Measurements from ENCODE around the gene CCDC63. TPM values are rescaled to one million over a fixed set of nuclear protein-coding genes. Genes with fewer than 3 reads are reported as not detected.

CCDC63 gene
- total and polyA plus RNA-seq, 2 of the 13 experiments (the other 11 are each of a cell fraction or from before 2014, with no cell fraction given): not detected

DNA sequence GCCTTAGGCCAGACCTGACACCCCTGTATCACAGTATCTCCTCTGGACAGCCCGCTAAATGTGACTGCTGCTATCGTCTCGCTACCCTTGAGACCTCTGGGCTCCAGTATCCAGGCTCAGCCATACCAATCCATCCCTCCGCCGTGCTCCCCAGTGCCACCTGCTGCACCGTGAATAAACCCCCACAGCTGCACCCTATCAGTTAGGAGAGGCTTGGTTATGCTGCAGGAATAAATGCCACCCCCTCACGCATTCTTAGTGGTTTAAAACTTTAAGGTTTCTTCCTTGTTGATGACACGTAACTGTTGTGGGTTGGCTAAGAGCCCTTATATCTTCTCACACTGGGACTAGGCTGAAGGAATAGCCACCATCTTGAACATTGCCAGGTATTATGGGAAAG, 12.1 kb downstream of the CCDC63 start:
- peak; percentile 61 for ATAC-seq
- Histone ChIP-seq H4K20me1 (ENCODE audit: insufficient read depth, low read length) (no peaks in the 10 kb centered on the region), H3K27me3 (ENCODE audit: control insufficient read depth in 1 of 2, insufficient read depth in 2 of 2, low read length in 2 of 2) (peaks cover 0 to 14% of the 10 kb centered on the region in 2 experiments; a peak in 3 of 5 replicates), H3K9me3 (ENCODE audit: low read length) (no peaks in the 10 kb centered on the region), H3K4me2 (ENCODE audit: low read depth, low read length) (no peak overlapping the region), H3K36me3 (replicated peaks in 1 of 2; ENCODE audit: control insufficient read depth in 1 of 2, insufficient read depth in 2 of 2, low read length in 2 of 2) (no peaks in the 10 kb centered on the region), H3K9ac (ENCODE audit: insufficient read depth, low read depth, low read length) (no peak overlapping the region), H3K79me2 (ENCODE audit: insufficient read depth, low read length) (no peaks in the 10 kb centered on the region), H3K27ac (ENCODE audit: extremely low read length, insufficient read depth, low read length) (no peak overlapping the region), H3K4me1 (ENCODE audit: insufficient read depth, low read length) (no peaks in the 10 kb centered on the region), H2AFZ (ENCODE audit: low read length) (no peak overlapping the region), H3K4me3 (replicated peaks in 1 of 3; ENCODE audit: insufficient read depth in 1 of 3, low read depth in 2 of 3, low read length in 3 of 3) (no peak overlapping the region)
- peak; percentile 78 for TF ChIP-seq ZNF263 (CRISPR knock-in tag; IDR thresholded peaks at IDR 0.05)
- 0 out of 2 replicates have a peak, but pooled peaks have one; percentile 9 for TF ChIP-seq CTCF (CRISPR knock-in tag; IDR thresholded peaks at IDR 0.05)
- TF ChIP-seq ZNF569 (CRISPR knock-in tag; IDR thresholded peaks at IDR 0.05; ENCODE audit: borderline replicate concordance): no peak
- no peak for TF ChIP-seq ZBTB7B (CRISPR knock-in tag; IDR thresholded peaks at IDR 0.05)
- in situ Hi-C loops (cut with HindIII; ENCODE audit: extremely low pct_ligation_motif_present, low pct_unique_long_range_greater_than_20kb) (no loop called here), intact Hi-C loops (cut with micrococcal nuclease; ENCODE audit: unreplicated experiment) (no loop called here)
- POLR2A ChIA-PET: no interaction called here
- BruUV-seq (replicated peaks): no TSS peak
- CTCF ChIA-PET (ENCODE audit: low intra/inter-chr PET ratio, low total read pairs): no interaction called here
- WGBS (ENCODE audit: low lambda C conversion rate): 42% methylated on average over 3 of the region's 8 CpGs
- no peak for FAIRE-seq
- no peak for DNase-seq (ENCODE audit: low spot score)

DNA sequence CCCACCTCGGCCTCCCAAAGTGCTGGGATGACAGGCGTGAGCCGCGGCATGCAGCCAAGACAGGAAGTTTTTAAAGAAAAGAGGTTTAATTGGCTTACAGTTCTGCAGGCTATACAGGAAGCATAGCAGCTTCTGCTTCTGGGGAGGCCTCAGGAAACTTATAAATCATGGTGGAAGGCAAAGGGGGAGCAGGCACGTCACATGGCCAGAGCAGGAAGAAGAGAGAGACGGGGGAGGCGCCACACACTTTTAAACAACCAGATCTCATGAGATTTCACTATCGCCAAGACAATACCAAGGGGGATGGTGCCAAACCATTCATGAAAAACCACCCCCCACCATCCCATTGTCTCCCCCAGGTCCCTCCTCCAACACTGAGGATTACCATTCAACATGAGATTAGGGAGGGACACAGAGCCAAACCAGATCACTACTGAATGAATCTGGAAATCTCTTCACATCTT, 14.1 kb downstream of the CCDC63 start:
- Histone ChIP-seq H3K36me3 (replicated peaks in 1 of 2; ENCODE audit: control insufficient read depth in 1 of 2, insufficient read depth in 2 of 2, low read length in 2 of 2) (no peaks in the 10 kb centered on the region), H3K9ac (ENCODE audit: insufficient read depth, low read depth, low read length) (no peak overlapping the region), H2AFZ (ENCODE audit: low read length) (no peak overlapping the region), H4K20me1 (ENCODE audit: insufficient read depth, low read length) (no peaks in the 10 kb centered on the region), H3K4me2 (ENCODE audit: low read depth, low read length) (no peak overlapping the region), H3K27me3 (ENCODE audit: control insufficient read depth in 1 of 2, insufficient read depth in 2 of 2, low read length in 2 of 2) (peaks cover 0 to 14% of the 10 kb centered on the region in 2 experiments; a peak in 4 of 5 replicates), H3K27ac (ENCODE audit: extremely low read length, insufficient read depth, low read length) (no peak overlapping the region), H3K79me2 (ENCODE audit: insufficient read depth, low read length) (no peaks in the 10 kb centered on the region), H3K9me3 (ENCODE audit: low read length) (no peaks in the 10 kb centered on the region), H3K4me3 (replicated peaks in 1 of 3; ENCODE audit: insufficient read depth in 1 of 3, low read depth in 2 of 3, low read length in 3 of 3) (no peak overlapping the region), H3K4me1 (ENCODE audit: insufficient read depth, low read length) (peaks cover 3% of the 10 kb centered on the region; the same call in 1 of the 2 replicates)
- no TSS peak for BruUV-seq (replicated peaks)
- intact Hi-C loops (cut with micrococcal nuclease; ENCODE audit: unreplicated experiment): no loop called here
- FAIRE-seq: no peak
- no peak for ATAC-seq
- WGBS (ENCODE audit: low lambda C conversion rate): 38% methylated on average over 7 of the region's 8 CpGs
- in situ Hi-C loops (cut with HindIII; ENCODE audit: extremely low pct_ligation_motif_present, low pct_unique_long_range_greater_than_20kb): no loop called here
- no peak for DNase-seq (ENCODE audit: low spot score)
- ChIA-PET CTCF (ENCODE audit: low intra/inter-chr PET ratio, low total read pairs) (no interaction called here), POLR2A (no interaction called here)
- TF ChIP-seq ZBTB37 (CRISPR knock-in tag; IDR thresholded peaks at IDR 0.05) (no peak), ZNF747 (CRISPR knock-in tag; IDR thresholded peaks at IDR 0.05; ENCODE audit: borderline replicate concordance) (no peak), MAFF (IDR thresholded peaks at IDR 0.05; ENCODE audit: low read depth, low read length) (no peak), ATM (IDR thresholded peaks at IDR 0.05; ENCODE audit: borderline replicate concordance) (no peak), TAF15 (IDR thresholded peaks at IDR 0.05; ENCODE audit: low read depth, low read length, poor library complexity, severe bottlenecking) (no peak), ZNF101 (CRISPR knock-in tag; IDR thresholded peaks at IDR 0.05; ENCODE audit: borderline replicate concordance, low read depth) (no peak), ZBTB21 (CRISPR knock-in tag; IDR thresholded peaks at IDR 0.05) (no peak)

Data from HepG2 (cell line).